Left hindlimb (tissue), 1 donor: ENCODE data around the gene DNM3.

Source experiments
- DNase-seq: peaks from one replicate; pipeline ENCODE4 v3.0.0-alpha.2; 2018

The DNM3 gene

DNA sequence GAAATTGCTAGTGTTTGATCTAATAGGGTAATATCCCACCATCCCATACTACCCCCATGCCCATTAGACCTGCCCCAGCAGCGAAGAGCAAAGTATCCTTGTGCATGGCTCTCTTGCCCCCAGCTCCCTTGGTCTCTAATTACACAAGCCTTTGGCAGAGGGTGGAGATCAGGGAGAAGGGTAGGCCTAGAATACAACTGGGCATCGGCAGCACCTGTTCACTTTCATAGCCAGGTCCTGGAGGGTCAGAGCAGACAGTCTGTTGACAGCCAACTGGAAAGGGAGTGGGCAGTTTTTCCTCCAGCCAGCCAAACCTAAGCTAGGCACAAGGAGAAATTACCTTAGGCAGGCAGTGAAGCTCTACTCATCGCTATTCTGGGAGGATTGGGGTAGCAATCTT, 605.2 kb downstream of the DNM3 start:
- no peak for DNase-seq

DNA sequence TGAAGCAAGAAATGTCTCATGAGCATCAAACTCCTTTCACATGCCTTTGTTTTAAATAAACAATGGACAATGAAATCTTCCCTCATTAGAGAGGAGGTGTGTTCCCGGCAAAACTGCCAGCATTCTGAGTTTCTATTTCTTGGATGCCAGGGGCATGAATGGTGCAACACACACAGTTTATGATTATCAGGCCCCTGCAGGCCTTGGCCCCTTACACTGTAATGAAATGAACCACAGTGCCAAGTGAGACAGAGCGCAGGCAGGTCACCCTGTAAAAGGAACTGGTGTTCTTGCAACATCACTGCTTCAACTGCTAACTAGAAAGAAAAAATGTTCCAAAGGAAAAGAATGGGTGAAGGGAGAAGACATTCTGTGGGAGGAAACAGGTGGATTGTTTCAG, 606.3 kb downstream of the DNM3 start:
- DNase-seq, result no peak

DNA sequence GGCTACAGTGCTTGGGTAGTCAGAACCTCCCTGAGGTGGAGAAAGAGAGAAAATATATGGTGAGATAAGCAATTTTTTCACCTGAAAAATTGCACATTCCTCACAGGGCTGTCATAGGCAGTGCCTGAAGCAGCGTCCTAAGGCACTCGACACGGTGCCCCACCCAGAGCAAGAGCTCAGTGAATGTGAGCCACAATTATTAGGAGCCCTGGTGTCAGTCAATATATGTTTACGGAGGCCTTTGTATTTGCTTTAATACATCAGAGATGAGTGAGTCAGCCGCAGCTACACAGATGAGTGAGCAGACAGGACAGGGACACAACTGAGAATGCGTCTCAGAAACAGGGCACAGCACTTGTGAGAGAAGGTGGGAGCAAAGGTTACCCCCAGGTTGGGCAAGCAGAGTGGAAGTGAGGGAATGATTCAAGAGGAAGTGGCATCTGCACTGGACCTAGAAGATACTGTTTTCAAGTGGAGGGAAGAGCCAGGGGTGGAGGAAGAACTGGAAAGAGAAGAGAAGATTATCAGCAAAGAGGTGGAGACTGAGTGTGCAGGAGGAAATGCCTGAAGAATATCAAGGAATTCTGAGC, 607.8 kb downstream of the DNM3 start:
- DNase-seq, result no peak

DNA sequence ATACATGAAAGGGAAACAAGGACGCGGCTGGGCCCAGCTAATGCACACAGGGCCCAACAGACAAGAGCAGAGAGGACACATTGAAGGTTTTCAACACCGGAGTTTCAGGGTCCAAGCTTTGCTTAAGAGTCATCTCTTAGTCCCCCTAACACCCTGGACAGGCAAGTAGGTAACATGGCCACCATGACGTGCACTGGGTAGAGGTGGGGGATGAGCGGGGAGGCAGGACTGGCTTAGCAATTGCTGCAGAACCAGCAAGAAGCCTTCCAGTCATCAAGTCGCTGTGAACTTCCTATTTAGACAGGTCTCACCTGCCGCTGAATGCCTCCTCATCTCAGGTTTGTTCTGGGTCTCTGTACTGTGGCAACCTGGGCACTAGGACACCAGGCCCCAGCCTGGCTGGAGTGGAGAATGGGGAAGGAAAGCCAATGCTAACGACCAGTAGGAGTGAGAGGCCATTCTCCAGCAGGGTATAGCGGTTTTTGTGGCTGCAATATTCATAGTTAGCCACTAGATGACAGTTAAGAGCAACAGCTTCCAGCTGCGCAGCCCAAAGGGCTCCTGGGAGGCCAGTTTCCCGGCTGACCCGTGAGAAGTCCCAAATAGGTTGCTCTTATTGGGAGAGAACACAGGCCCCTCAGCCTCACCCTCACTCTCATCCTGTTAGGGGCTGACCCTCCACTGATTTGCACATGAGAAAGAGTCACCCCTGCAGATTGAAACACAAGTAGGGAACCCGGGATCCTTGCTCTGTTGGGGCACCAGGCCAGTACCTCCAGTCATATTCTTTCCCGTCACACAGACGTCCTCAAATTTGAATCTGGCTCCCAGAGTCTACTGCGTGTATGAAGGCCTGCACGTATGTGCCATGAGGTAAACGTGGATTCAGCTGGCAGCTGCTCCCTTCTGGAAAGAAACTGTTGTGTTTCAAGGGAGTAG, 608.6 kb downstream of the DNM3 start:
- DNase-seq, result peak; percentile 66

DNA sequence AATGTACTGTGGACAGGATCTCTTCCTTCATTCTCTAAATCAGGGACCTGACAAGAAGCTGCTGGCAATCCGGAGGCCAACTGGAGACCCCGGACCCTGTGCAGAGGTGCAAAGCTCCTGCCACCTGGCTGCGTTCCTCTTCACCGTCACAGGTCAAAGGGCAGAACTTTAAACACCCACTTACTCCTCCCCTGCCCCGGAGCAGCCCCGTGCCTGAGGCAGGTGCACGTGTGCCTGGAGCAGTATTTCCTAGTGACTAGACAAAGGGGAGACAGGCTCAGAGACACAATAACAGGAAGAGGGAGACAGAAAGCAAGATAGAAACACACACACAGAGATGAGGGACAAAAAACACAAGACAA, 609.2 kb downstream of the DNM3 start:
- no peak for DNase-seq

DNA sequence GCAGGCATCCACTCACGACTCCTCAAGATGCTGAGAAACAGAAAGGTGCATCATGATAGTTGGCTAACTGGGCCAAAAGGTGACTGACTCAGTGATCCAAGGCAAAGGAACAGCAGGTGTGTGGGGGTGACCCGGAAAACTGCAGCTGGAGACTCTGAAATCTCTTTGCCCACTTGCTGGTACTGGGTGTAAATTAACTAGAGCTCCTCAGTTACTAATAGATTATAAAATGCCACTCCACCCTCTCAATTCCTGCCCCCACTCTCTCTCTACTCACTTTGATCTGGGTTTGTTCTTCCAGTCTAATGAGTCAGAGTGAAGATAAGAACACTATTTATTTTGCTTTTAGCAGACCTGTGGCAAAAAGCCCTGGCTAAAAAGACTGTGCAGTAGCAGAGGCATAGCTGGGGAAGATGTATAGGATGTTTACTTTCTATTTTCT, 609.7 kb downstream of the DNM3 start:
- DNase-seq, result no peak

DNA sequence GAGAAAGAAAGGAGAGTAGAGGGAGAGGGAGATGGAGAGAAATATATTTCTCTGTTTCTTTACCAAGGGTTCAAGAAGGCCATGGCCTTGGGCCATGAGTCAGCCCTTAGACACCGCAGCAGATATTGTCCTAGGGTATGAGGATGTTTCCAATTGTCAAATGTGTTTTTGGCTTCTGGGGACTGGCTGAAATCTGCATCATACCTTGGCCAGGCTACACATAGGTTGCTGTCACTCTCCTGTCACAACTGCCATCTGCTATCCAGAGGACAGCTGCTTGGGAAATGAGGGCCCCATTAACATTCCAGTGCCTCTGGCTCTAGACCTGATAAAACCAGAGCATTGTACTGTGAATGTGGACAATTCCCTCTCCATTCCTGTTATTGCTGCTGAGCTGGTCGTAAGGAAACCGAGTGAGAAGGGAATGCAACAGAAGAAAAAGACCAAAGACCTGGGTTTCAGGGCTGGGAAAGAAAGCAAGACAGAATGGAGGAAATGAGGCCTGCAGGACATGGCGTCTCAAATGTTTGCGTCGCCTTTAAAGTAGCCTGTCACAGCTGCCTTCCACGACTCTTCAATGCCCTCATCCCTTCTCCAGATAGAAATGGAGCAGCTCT, 611.3 kb downstream of the DNM3 start:
- DNase-seq, result no peak

DNA sequence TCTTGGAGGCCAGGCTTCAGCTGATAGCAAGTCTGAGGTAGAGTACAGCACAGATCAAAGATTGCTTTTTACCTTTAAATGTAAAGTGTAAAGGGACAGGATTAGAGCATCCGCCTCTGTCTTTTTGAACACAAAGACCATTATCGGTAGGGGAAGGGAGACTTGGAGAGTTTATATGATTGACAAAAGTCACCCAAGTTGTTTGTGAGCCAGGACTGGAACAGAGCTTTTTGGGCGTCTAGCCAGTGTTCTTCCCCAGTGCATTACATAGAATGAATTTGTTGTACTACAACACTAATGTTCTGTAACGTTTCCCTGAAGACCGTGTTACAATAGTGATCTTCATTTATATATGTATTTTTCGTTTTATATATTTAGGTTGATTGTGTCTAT, 611.9 kb downstream of the DNM3 start:
- DNase-seq, result no peak

DNA sequence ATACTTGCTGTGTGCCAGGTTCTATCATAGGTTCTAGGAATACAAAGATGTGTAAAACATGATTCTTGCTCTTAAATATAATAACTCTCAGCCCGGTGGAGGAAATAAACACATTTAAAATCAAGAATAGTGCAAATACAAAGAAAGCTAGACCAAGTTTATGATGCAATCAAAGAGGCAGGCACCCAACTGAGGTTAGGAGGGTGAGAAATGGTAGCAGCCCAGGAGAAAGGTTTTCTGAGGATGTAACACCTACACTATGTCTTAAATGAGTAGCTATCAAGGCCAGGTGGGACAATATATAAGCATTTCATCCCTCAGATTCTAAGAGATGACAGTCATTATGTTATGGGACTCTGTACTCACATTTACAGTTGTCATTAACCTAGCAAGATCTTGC, 612.3 kb downstream of the DNM3 start:
- no peak for DNase-seq

DNA sequence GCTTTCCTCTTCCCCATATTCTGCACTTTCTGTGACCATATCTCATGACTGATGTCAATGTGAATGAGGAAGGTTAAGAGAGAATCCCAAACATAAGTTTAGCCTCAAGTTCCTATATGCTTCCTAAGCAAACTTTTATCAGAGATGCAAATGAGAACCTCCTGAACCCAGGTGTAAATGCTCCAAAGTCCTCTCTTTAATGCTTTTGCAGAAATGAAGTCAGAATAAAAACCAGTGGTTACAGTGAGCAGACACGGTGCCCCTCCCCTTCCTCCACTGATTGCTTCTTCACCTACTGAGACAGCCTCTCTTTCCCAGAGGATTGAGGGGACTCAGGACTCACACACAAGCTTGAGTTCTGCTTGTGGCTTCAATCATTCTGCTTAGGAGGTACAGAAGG, 614.2 kb downstream of the DNM3 start:
- no peak for DNase-seq

DNA sequence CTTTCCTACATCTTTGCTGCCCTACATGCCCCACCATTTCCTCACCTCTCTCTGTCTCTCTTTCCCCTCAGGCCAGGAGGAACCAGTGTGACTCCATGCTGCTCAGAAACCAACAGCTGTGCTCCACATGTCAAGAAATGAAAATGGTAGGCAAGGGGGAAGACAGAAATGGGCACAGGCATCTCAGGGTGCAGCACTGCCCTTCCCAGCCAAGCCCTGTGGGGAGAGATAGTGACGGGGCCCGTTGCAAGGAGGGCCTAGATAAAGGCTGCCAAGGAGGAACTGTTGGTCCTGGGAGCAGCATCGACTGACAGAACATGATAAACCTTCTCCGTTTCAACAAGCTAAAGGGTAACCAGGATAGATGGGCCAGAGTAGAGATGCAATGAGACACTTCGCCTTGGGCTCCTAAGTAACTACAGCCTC, 615.1 kb downstream of the DNM3 start:
- no peak for DNase-seq

DNA sequence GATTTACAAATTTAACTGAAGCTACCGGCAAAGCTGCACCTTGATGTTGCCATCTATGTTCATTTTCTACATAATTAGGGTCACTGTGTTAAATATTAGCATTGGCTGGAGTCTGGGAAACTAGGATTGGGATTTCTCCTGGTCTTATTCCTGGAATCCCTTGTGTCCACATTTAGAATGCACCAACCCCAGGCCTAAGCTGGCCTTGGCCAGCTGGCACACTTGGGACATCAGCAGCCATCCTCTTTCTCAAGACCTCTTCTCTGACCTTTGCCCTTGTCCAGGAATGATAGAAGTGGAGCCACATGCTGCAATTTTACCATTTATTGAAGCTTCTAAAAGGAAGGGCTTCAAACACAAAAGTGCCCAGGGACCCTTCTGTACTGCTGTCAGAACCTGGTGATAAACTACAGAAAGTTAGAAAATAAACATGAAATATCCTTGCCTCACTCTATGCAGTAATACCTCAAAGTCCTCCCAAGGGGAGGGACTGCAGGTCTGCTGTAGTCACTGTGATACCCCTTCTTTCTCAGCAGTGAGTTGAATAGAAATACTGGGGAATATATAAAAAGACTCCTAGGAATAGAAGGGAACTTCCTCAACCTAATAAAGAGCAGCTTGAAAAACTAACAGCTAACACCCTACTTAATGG, 616.3 kb downstream of the DNM3 start:
- DNase-seq, result no peak

DNA sequence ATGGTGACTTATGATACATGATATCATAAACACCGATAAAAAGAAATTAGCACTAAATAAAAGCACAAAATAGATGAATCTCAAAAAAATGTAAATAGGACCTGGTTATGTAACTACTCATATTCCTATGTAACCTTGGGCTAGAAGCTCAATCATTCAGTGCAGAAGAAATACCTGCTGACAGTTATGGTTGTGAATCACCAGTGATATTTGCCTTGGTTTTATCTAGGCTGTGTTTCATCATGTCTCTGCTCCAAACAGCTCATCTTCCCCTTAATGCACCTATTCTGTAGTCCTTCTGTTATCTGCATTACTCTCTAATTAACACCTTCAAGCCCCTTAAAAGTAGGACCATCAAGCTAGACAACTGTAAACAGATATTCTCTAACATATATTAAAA, 618.9 kb downstream of the DNM3 start:
- DNase-seq, result no peak

DNA sequence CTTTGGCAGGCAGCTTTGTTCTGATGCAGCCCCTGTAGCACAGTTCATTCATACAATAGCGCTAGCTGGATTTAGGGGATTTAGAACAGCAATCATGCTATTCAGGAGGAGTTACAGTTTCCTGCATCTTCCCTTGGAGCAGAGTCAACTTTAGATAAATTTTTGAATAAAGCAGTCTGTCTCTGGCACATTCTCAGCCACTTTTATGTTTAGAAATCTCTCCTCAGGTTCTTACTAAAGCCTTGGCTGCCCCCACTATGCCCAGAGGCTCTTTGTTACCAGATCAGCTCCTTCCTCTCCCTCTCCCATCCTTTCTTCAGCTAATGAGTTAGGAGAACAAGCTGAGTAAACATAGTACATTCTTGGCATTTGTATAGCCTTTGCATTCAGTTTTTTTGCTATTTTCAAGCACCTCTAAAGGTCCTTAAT, 619.6 kb downstream of the DNM3 start:
- no peak for DNase-seq
